GM12878 (cell line): Measurements from ENCODE around the gene CASQ1. TPM values are rescaled to one million over a fixed set of nuclear protein-coding genes. Genes with fewer than 3 reads are reported as not detected.

ENCODE experiments used
- ATAC-seq: fragments of 200-7000 bp; cut with Tn5 transposase; 3 replicates; pipeline ENCODE4 v1.9.1; 2020; ENCODE audit warnings: mild to moderate bottlenecking, moderate library complexity
- BruUV-seq: library from RNA; stranded (reverse); fragments of 400-500 nt; replicated peaks from 2 replicates; lab custom pipeline; 2021; lab: Mats Ljungman, UMichigan
- CTCF ChIA-PET: fragments of 300-600 bp; sonication (Branson Sonifier 250); formaldehyde crosslinking; extraction: SDS; loops from one replicate; lab custom pipeline; 2021; ENCODE audit warnings: inconsistent platforms; lab: Yijun Ruan, JAX
- POLR2A ChIA-PET: fragments of 350-600 bp; formaldehyde crosslinking; extraction: SDS; loops from one replicate; lab custom pipeline; 2021; ENCODE audit warnings: inconsistent platforms; lab: Charles Lee
- RAD21 ChIA-PET: fragments of 300-600 bp; sonication (Branson Sonifier 250); formaldehyde crosslinking; loops from one replicate; lab custom pipeline; 2023; ENCODE audit warnings: antibody characterized with exemption; ENCODE audit not compliant: unreplicated experiment; lab: Charles Lee
- SMC1A ChIA-PET: fragments of 300-600 bp; sonication (Branson Sonifier 250); formaldehyde crosslinking; loops from one replicate; lab custom pipeline; 2023; ENCODE audit not compliant: unreplicated experiment, uncharacterized antibody; lab: Charles Lee
- DNase-seq: peaks from one replicate; pipeline ENCODE4 v3.0.0-alpha.2; 2011; ENCODE audit warnings: low read depth, low spot score
- FAIRE-seq: peaks from 3 replicates; lab custom pipeline; 2011; peaks lifted over from hg19 to GRCh38; lab: Jason Lieb, UNC
- H2AFZ ChIP-seq: 2 replicates; pipeline ENCODE4 v1.6.0; 2011; ENCODE audit warnings: low read depth, low read length, control low read depth; ENCODE audit not compliant: control insufficient read depth
- H3K27ac ChIP-seq: 2 replicates; pipeline ENCODE4 v1.5.1; 2011; ENCODE audit warnings: control low read depth; ENCODE audit not compliant: control insufficient read depth, insufficient read depth
- H3K27me3 ChIP-seq, 2 experiments: replicated peaks in 1 of 2; 2 replicates each; pipeline versions ENCODE4 v1.6.0 to v1.6.1; 2011; ENCODE audit warnings: low read length in 1 of 2; ENCODE audit not compliant: control insufficient read depth in 2 of 2, insufficient read depth in 2 of 2
- H3K36me3 ChIP-seq, 2 experiments: 2 replicates each; pipeline ENCODE4 v1.5.1; 2011; ENCODE audit warnings: low read length in 1 of 2; ENCODE audit not compliant: control insufficient read depth in 2 of 2, insufficient read depth in 2 of 2
- H3K4me1 ChIP-seq: 2 replicates; pipeline ENCODE4 v1.6.1; 2011; ENCODE audit warnings: mild to moderate bottlenecking, low read length, moderate library complexity, mixed read lengths; ENCODE audit not compliant: control insufficient read depth, insufficient read depth
- H3K4me2 ChIP-seq: 2 replicates; pipeline ENCODE4 v1.6.0; 2011; ENCODE audit warnings: control low read depth; ENCODE audit not compliant: control insufficient read depth, insufficient read depth
- H3K4me3 ChIP-seq: fragments of 200-600 bp; sonication (generic); 2 replicates; pipeline ENCODE4 v1.5.1; 2016
- H3K79me2 ChIP-seq: 2 replicates; pipeline ENCODE4 v1.6.0; 2011; ENCODE audit warnings: low read length; ENCODE audit not compliant: control insufficient read depth, insufficient read depth
- H3K9ac ChIP-seq: 2 replicates; pipeline ENCODE4 v1.8.0; 2011; ENCODE audit warnings: low read length, control low read depth, mixed read lengths; ENCODE audit not compliant: control insufficient read depth, insufficient read depth
- H3K9me3 ChIP-seq: replicated peaks from 3 replicates; pipeline ENCODE4 v1.5.1; 2011; ENCODE audit warnings: mild to moderate bottlenecking, low read length; ENCODE audit not compliant: control insufficient read depth, insufficient read depth
- H4K20me1 ChIP-seq: 2 replicates; pipeline ENCODE4 v1.6.0; 2011; ENCODE audit not compliant: control insufficient read depth, insufficient read depth
- BHLHE40 ChIP-seq, 2 experiments: fragments of 450-650 bp in 1 of 2; IDR thresholded peaks; 2 replicates each; pipeline ENCODE4 v1.6.1; 2011 to 2017; ENCODE audit warnings: low read depth in 2 of 2, borderline replicate concordance in 1 of 2, improper control_type of control experiment in 1 of 2, low read length in 1 of 2, mild to moderate bottlenecking in 1 of 2
- DPF2 ChIP-seq: fragments of 450-650 bp; IDR thresholded peaks from 2 replicates; pipeline ENCODE4 v1.6.1; 2017; ENCODE audit warnings: mild to moderate bottlenecking
- PAX5 ChIP-seq: IDR thresholded peaks from 2 replicates; pipeline ENCODE4 v1.6.1; 2011; ENCODE audit warnings: low read depth, low read length, borderline replicate concordance
- SIN3A ChIP-seq: IDR thresholded peaks from 2 replicates; pipeline ENCODE4 v1.6.1; 2012; ENCODE audit warnings: low read depth, low read length, improper control_type of control experiment
- SIX5 ChIP-seq: IDR thresholded peaks from 2 replicates; pipeline ENCODE4 v1.6.1; 2011; ENCODE audit warnings: mild to moderate bottlenecking, low read depth, low read length, moderate library complexity; ENCODE audit not compliant: severe bottlenecking
- SRF ChIP-seq, 2 experiments: IDR thresholded peaks; 2 replicates each; pipeline ENCODE4 v1.6.1; 2011; ENCODE audit warnings: low read depth in 2 of 2, low read length in 2 of 2, mild to moderate bottlenecking in 1 of 2, moderate library complexity in 1 of 2
- STAT3 ChIP-seq: IDR thresholded peaks from 2 replicates; pipeline ENCODE4 v1.6.1; 2011; ENCODE audit warnings: low read depth, low read length, improper control_type of control experiment
- SUPT20H ChIP-seq: IDR thresholded peaks from 2 replicates; pipeline ENCODE4 v1.6.1; 2011; ENCODE audit warnings: low read depth, mild to moderate bottlenecking, low read length, moderate library complexity, borderline replicate concordance; ENCODE audit not compliant: control insufficient read depth
- WGBS: methylation state at CpG from one replicate; pipeline ENCODE4 v1.1.6; 2016; ENCODE audit warnings: low lambda C conversion rate; ENCODE audit not compliant: insufficient replicate concordance, insufficient coverage; ENCODE audit errors: missing lambda C conversion rate; 5-methylcytosine and 5-hydroxymethylcytosine counted together
- in situ Hi-C: fragments of 300-500 bp; cut with MboI; formaldehyde crosslinking; loops from 9 replicates; pipeline ENCODE4 v1.14.3; 2018; ENCODE audit warnings: mixed read lengths
- intact Hi-C: fragments of 100-400 bp; cut with micrococcal nuclease; formaldehyde crosslinking; loops from one replicate; pipeline ENCODE4 v1.14.2; 2022; ENCODE audit not compliant: unreplicated experiment
- polyA plus RNA-seq, 11 experiments: library from polyadenylated mRNA; depleted of rRNA in 4 of 11; unstranded in 6 of 11; stranded (reverse) in 5 of 11; fragments of >200 nt; fragmentation: Nextera tagmentation in 4 of 11; fragmentation: Illumina TruSeq in 1 of 11; extraction: Ambion mirVana in 4 of 11; extraction: Trizol in 1 of 11; gene quantifications; 1 replicate in 1 of 11; 2 replicates in 10 of 11; pipeline versions ENCODE4 v1.2.1 to v1.2.3, GENCODE V29; 2011 to 2016; ENCODE audit warnings: inconsistent platforms in 2 of 11, missing spikeins in 2 of 11, low read depth in 1 of 11
- total RNA-seq, 4 experiments: library from RNA; depleted of rRNA in 3 of 4; stranded (reverse); fragments of >200 nt in 3 of 4; fragmentation: Illumina TruSeq in 1 of 4; extraction: Trizol in 1 of 4; gene quantifications; 2 replicates each; pipeline versions ENCODE4 v1.2.1 to v1.2.3, GENCODE V29; 2013 to 2021
- TF ChIP-seq, protein P1 (sequence below): fragments of 450-650 bp; IDR thresholded peaks from 2 replicates; pipeline ENCODE4 v1.6.1; 2017; ENCODE audit warnings: low read depth, mild to moderate bottlenecking, moderate library complexity

CASQ1 gene
- total and polyA plus RNA-seq, 10 of the 15 experiments (the other 5 are each of a cell fraction or from before 2014, with no cell fraction given), result 0.10 to 0.77 (median 0.34) TPM

DNA sequence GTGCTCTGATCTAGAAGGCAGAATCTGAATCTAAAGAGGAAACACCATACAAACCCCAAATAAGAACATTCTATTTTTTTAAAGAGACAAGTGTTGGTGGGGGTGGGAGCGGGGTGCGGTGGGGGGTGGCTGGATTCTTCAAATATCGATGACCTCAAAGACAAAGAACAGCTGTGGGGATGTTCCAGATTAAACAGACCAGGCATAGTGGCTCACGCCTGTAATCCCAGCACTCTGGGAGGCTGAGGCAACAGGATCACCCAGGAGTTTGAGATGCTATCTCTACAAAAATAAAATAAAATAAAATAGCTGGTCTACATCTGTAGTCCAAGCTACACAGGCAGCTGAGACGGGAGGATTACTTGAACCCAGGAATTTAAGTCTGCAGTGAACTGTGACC, 34.0 kb upstream of the CASQ1 start:
- FAIRE-seq (no peak), ATAC-seq (no peak)
- H3K4me1 ChIP-seq, result no peaks in the 10 kb centered on the region
- H3K9ac ChIP-seq, result no peak overlapping the region
- in situ Hi-C loops, result no loop called here
- no peak overlapping the region for H3K4me2 ChIP-seq
- H3K27ac ChIP-seq, result no peak overlapping the region
- POLR2A ChIA-PET, result no interaction called here
- RAD21 ChIA-PET, result interaction anchor here (1.1 kb wide), 1 partner anchor 96 kb away, joined by 4 read pairs; no protein-coding TSS in a partner anchor
- CTCF ChIA-PET, result interaction anchor here (0.6 to 1.5 kb wide), 3 partner anchors 71 to 96 kb away, joined by 3 read pairs; no protein-coding TSS in a partner anchor
- H2AFZ ChIP-seq, result no peak overlapping the region
- no peak for TF ChIP-seq SIX5
- no peak for TF ChIP-seq SRF (IDR thresholded peaks at IDR 0.05; ENCODE audit: low read depth in 2 of 2, low read length in 2 of 2)
- no peak for TF ChIP-seq BHLHE40 (IDR thresholded peaks at IDR 0.05; ENCODE audit: borderline replicate concordance in 1 of 2, low read depth in 2 of 2, low read length in 1 of 2)
- TF ChIP-seq, protein P1, sequence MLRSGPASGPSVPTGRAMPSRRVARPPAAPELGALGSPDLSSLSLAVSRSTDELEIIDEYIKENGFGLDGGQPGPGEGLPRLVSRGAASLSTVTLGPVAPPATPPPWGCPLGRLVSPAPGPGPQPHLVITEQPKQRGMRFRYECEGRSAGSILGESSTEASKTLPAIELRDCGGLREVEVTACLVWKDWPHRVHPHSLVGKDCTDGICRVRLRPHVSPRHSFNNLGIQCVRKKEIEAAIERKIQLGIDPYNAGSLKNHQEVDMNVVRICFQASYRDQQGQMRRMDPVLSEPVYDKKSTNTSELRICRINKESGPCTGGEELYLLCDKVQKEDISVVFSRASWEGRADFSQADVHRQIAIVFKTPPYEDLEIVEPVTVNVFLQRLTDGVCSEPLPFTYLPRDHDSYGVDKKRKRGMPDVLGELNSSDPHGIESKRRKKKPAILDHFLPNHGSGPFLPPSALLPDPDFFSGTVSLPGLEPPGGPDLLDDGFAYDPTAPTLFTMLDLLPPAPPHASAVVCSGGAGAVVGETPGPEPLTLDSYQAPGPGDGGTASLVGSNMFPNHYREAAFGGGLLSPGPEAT, result no peak
- no peak for TF ChIP-seq STAT3
- TF ChIP-seq PAX5, result no peak
- no peak for TF ChIP-seq DPF2
- no peak for TF ChIP-seq SIN3A
- no peak for TF ChIP-seq SUPT20H
- TF ChIP-seq, all 136 proteins: peak for 0
- no peak for DNase-seq
- BruUV-seq, result no TSS peak
- SMC1A ChIA-PET, result interaction anchor here (0.6 to 1.2 kb wide), 4 partner anchors 8 to 181 kb away, joined by 3 to 4 read pairs (median 3); no protein-coding TSS in a partner anchor
- no peak overlapping the region for H3K4me3 ChIP-seq
- no peaks in the 10 kb centered on the region for H3K36me3 ChIP-seq
- H3K9me3 ChIP-seq, result no peaks in the 10 kb centered on the region
- no peaks in the 10 kb centered on the region for H4K20me1 ChIP-seq
- H3K27me3 ChIP-seq, result no peaks in the 10 kb centered on the region
- intact Hi-C loops, result no loop called here
- 52% methylated on average over 5 of the region's 5 CpGs for WGBS
- no peaks in the 10 kb centered on the region for H3K79me2 ChIP-seq
